ENCODE data around the gene DNAH12. TPM values are rescaled to one million over a fixed set of nuclear protein-coding genes. Genes with fewer than 3 reads are reported as not detected.

Gene DNAH12
- total and polyA plus RNA-seq, 2 of the 4 experiments (the other 2 are of a cell fraction): under 0.01 to 0.02 TPM

GRCh38 chr3:57287205-57287604 is 256.9 kb downstream of the DNAH12 start:
- no peak overlapping the region for H3K4ac ChIP-seq (ENCODE audit: low read depth, low read length)
- intact Hi-C loops (cut with micrococcal nuclease): no loop called here
- no peak overlapping the region for H2AK9ac ChIP-seq (replicated peaks; ENCODE audit: low read depth, low read length, poor library complexity)
- BruUV-seq (replicated peaks): no TSS peak
- WGBS, 2 experiments (ENCODE audit: extremely low coverage in 2 of 2, insufficient read length in 1 of 2): no CpG with 5 or more reads among the region's 2 CpGs
- H3K4me2 ChIP-seq (ENCODE audit: low read depth, low read length): no peak overlapping the region
- DNase-seq (no peak), ATAC-seq (ENCODE audit: low read depth) (no peak)
- H2BK20ac ChIP-seq (ENCODE audit: low read depth, low read length): no peak overlapping the region
- H3K27ac ChIP-seq (ENCODE audit: insufficient read depth, low read length): no peak overlapping the region
- H3K56ac ChIP-seq (ENCODE audit: extremely low read depth, insufficient read depth, low read length): no peak overlapping the region
- no peak overlapping the region for H2BK5ac ChIP-seq (ENCODE audit: low read depth, low read length, poor library complexity, severe bottlenecking)
- no peak overlapping the region for H3K18ac ChIP-seq (ENCODE audit: low read depth, low read length)
- H3K27me3 ChIP-seq (ENCODE audit: control insufficient read depth, insufficient read depth, low read length): peaks cover 4% of the 10 kb centered on the region
- in situ Hi-C loops (cut with MboI; ENCODE audit: low sequenced_read_pairs): no loop called here
- no peak overlapping the region for H2BK120ac ChIP-seq (ENCODE audit: low read depth, low read length)
- dilution Hi-C loops (cut with HindIII; ENCODE audit: low sequenced_read_pairs, unreplicated experiment): no loop called here
- no peaks in the 10 kb centered on the region for H4K20me1 ChIP-seq (ENCODE audit: insufficient read depth, low read length)
- H3K14ac ChIP-seq (replicated peaks; ENCODE audit: low read depth, low read length): no peak overlapping the region
- H2AFZ ChIP-seq (replicated peaks; ENCODE audit: low read length, poor library complexity): no peak overlapping the region
- H3K9ac ChIP-seq (ENCODE audit: low read depth, low read length): no peak overlapping the region
- no peak overlapping the region for H4K5ac ChIP-seq (ENCODE audit: low read depth, low read length)
- POLR2A ChIA-PET (ENCODE audit: unreplicated experiment): no interaction called here
- H4K8ac ChIP-seq (ENCODE audit: low read depth in 2 of 2, low read length in 2 of 2): no peak overlapping the region
- no peak overlapping the region for H4K91ac ChIP-seq (ENCODE audit: insufficient read depth, low read depth, low read length)
- peaks cover 5% of the 10 kb centered on the region for H3K4me1 ChIP-seq (ENCODE audit: control insufficient read depth, insufficient read depth, low read length)
- H2BK15ac ChIP-seq (ENCODE audit: low read depth, low read length): no peak overlapping the region
- no peaks in the 10 kb centered on the region for H3K79me1 ChIP-seq (ENCODE audit: low read depth in 1 of 2, low read length in 2 of 2)
- TF ChIP-seq USF2 (IDR thresholded peaks at IDR 0.05; ENCODE audit: low read depth, low read length) (no peak), CTCF (conservative IDR thresholded peaks at IDR 0.05; ENCODE audit: low read depth, low read length) (no peak), SMC3 (IDR thresholded peaks at IDR 0.05; ENCODE audit: low read depth, low read length) (no peak), RFX5 (IDR thresholded peaks at IDR 0.05; ENCODE audit: low read depth, low read length) (no peak), FOS (IDR thresholded peaks at IDR 0.05; ENCODE audit: low read depth, low read length) (no peak), CEBPB (IDR thresholded peaks at IDR 0.05; ENCODE audit: low read depth, low read length) (no peak), ELK1 (IDR thresholded peaks at IDR 0.05; ENCODE audit: borderline replicate concordance, low read depth, low read length) (no peak), POLR2A (IDR thresholded peaks at IDR 0.05; ENCODE audit: low read depth, low read length) (no peak), NFE2L2 (IDR thresholded peaks at IDR 0.05; ENCODE audit: low read depth, low read length) (no peak), MXI1 (IDR thresholded peaks at IDR 0.05; ENCODE audit: borderline replicate concordance, low read depth, low read length) (no peak)
- no peaks in the 10 kb centered on the region for H3K9me3 ChIP-seq (ENCODE audit: control insufficient read depth, insufficient read depth, low read length)
- H3K4me3 ChIP-seq (ENCODE audit: insufficient read depth, low read depth, low read length): no peak overlapping the region
- H3K9me1 ChIP-seq (ENCODE audit: insufficient read depth, low read length): peaks cover 4% of the 10 kb centered on the region
- CTCF ChIA-PET: no interaction called here
- no peak overlapping the region for H2AK5ac ChIP-seq (ENCODE audit: low read depth, low read length)
- no peaks in the 10 kb centered on the region for H3K36me3 ChIP-seq (ENCODE audit: control insufficient read depth, insufficient read depth, low read length)
- no peak overlapping the region for H3K23ac ChIP-seq (ENCODE audit: low read depth, low read length)

All from IMR-90 (cell line).